Body of pancreas (tissue), 4 donors: ENCODE measurements around the gene LCLAT1.

Experiments
- POLR2A ChIP-seq, 3 donors: fragments of 450-650 bp; IDR thresholded peaks; one replicate each; pipeline ENCODE4 v1.6.1; 2016; ENCODE audit warnings: antibody characterized with exemption in 3 of 3, mild to moderate bottlenecking in 2 of 3
- TF ChIP-seq, protein P1 (sequence below), 7 experiments: fragments of 450-650 bp in 4 of 7; fragments of 200-600 bp in 3 of 7; sonication (generic) in 3 of 7; IDR thresholded peaks; one replicate each; pipeline ENCODE4 v1.5.1; 2016 to 2019; ENCODE audit warnings: antibody characterized with exemption in 7 of 7

DNA sequence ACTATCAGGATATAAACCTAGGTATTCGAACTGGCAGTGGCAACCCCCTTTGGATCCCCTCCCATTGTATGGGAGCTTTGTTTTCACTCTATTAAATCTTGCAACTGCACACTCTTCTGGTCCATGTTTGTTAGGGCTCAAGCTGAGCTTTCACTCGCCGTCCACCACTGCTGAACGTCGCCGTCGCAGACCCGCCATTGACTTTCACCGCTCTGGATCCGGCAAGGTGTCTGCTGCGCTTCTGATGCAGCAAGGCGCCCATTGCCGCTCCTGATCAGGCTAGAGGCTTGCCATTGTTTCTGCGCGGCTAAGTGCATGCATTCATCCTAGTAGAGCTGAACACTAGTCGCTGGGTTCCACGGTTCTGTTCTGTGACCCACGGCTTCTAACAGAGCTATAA lies 69.1 kb downstream of the LCLAT1 start:
- TF ChIP-seq, protein P1, sequence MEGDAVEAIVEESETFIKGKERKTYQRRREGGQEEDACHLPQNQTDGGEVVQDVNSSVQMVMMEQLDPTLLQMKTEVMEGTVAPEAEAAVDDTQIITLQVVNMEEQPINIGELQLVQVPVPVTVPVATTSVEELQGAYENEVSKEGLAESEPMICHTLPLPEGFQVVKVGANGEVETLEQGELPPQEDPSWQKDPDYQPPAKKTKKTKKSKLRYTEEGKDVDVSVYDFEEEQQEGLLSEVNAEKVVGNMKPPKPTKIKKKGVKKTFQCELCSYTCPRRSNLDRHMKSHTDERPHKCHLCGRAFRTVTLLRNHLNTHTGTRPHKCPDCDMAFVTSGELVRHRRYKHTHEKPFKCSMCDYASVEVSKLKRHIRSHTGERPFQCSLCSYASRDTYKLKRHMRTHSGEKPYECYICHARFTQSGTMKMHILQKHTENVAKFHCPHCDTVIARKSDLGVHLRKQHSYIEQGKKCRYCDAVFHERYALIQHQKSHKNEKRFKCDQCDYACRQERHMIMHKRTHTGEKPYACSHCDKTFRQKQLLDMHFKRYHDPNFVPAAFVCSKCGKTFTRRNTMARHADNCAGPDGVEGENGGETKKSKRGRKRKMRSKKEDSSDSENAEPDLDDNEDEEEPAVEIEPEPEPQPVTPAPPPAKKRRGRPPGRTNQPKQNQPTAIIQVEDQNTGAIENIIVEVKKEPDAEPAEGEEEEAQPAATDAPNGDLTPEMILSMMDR (IDR thresholded peaks at IDR 0.05), result no peak
- no peak for TF ChIP-seq POLR2A (IDR thresholded peaks at IDR 0.05)
